KOPT-K1 (cell line): ENCODE results near the gene CREB5.

Experiments used
- H3K27ac ChIP-seq: fragments of 200-600 bp; sonication (generic); 2 replicates; pipeline ENCODE4 v1.5.1; 2016; ENCODE audit warnings: antibody characterized with exemption, mild to moderate bottlenecking, low read depth, low read length; ENCODE audit not compliant: poor library complexity, severe bottlenecking
- H3K36me3 ChIP-seq: fragments of 200-600 bp; sonication (generic); 2 replicates; pipeline ENCODE4 v1.5.1; 2017; ENCODE audit warnings: antibody characterized with exemption, mild to moderate bottlenecking, low read length, moderate library complexity; ENCODE audit not compliant: insufficient read depth
- H3K9me3 ChIP-seq: fragments of 200-600 bp; sonication (generic); 2 replicates; pipeline ENCODE4 v1.5.1; 2017; ENCODE audit warnings: antibody characterized with exemption, low read length, mild to moderate bottlenecking; ENCODE audit not compliant: insufficient read depth, poor library complexity, severe bottlenecking

The CREB5 gene

DNA sequence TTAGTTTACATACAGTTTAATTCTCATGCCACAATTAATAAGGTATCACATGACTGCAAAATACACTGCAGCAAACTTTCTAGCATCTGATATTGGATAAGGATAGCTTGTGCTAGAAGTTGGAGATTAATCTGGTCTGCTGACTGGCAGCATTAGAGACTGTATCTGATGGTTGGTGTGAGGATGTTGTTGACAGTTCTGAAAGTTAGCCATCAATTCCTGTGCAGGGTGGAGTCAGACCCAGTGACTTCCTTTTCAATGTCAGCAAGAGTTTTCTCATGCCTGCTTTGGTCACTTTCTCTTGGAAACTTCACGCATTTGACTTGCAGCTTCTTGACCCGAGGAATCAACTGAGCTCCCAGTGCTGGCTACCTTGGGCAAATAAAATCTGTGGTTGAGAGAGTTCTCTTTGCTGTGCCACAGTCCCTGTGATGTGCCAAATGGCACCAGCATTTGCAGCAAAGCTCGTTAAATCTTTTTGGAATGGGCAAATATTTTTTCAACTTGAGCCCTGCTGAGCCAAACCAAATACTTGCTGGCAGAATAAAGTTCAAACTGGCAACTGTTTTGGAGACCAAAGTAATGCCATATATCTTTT lies 312.8 kb downstream of the CREB5 start:
- Histone ChIP-seq H3K27ac (no peak overlapping the region), H3K36me3 (no peaks in the 10 kb centered on the region), H3K9me3 (no peaks in the 10 kb centered on the region)

DNA sequence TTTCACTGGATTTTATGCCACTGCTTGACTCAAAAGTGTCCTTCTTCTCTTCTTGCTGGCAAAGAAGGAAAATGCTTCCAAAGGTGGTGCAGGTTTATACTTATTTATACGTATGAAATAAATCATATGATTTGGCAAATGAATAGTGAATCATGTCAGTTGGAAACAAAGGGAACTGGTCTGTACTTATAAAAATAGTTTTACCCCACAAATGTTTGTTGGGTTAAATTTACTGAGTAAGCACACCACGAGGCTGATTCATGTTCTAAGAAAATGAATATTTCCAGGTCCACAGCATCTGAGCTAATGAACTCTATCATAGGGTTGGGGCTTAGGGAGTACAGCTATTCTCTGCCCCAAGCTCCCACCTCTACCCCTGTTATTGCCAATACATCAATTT lies 313.6 kb downstream of the CREB5 start:
- Histone ChIP-seq H3K36me3 (no peaks in the 10 kb centered on the region), H3K27ac (no peak overlapping the region), H3K9me3 (no peaks in the 10 kb centered on the region)

DNA sequence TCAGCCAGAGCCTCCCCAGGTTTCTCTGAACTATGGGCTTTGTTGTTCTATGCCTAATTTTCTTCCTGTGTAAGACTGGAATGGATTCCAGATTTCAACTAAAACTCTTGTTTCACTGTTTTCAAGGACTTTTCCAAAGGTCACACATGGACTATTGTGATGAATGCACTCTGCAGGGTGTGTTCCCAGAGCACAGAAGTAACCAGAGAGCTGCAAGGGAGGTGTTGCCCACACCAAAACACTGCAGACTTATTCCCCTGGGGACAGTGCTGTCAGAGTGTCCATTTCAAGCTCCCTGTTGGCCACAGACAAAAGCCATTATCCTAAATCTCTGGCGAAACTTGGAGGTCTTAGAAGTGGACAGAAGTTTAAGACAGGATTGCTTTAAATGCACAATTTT lies 314.2 kb downstream of the CREB5 start:
- Histone ChIP-seq H3K9me3 (no peaks in the 10 kb centered on the region), H3K36me3 (no peaks in the 10 kb centered on the region), H3K27ac (no peak overlapping the region)

DNA sequence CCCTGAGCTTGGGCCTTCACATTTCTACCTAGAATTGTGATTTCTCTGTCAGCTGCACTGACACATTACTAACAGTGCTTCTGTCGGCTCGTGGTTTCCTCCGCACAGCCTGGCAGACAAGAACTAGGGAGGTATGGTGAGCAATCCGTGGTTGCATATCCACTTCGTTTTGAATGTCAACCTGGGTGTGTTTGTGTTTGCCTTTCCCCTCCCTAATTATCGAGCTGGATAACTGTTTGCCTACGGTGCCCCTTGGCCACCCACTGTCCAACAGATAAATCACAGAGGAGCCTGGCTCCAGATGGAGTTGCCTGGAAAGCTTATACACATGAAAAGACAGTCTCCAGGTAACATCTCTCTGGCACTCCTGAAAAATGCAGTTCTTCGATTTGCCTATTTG lies 317.0 kb downstream of the CREB5 start:
- Histone ChIP-seq H3K27ac (no peak overlapping the region), H3K9me3 (no peaks in the 10 kb centered on the region), H3K36me3 (no peaks in the 10 kb centered on the region)

DNA sequence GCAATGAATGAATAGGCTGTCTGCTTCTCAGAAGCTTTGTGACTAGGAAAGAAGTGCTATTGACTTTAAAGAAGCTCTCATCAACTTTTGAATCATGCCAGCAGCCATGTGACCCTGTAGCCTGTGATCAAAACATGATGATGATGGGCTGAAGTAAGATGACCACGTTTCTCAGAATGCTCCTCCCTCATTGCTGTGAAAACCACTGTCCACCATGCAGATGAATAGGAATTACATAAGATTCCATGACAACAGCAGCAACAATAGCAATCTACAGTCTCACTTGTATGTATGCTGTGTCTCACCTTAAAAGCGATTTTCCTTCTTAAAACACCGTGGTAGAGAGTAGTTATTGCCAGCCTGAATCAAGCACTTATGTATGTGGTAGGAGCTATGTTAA lies 317.4 kb downstream of the CREB5 start:
- H3K36me3 ChIP-seq = no peaks in the 10 kb centered on the region
- H3K9me3 ChIP-seq = no peaks in the 10 kb centered on the region
- H3K27ac ChIP-seq = no peak overlapping the region

DNA sequence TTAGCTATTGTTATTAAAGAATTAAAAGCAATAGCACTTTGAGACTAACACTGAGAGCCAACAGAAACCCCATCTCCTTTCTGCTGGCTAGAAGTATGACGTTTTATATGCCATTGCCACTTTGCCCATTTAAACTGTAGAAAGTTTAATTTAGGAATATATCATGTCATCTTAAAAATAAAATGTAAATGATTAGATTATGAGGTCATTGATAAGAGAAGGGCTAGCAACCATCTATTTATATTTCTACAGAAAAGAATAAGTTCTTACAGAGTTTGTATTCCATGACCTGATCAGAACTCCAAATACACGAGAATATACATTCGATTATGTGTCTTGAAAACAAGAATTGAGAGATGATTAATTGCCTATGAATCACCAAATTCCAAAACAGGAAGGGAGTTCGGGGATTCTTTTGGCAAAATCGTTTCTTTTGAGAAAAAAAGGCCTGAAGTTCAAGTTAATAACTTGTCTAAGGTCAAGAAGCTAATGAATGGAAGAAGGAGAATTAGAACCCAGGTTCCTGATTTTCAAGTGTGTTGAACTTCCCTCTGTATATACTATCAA lies 318.9 kb downstream of the CREB5 start:
- H3K27ac ChIP-seq = no peak overlapping the region
- H3K36me3 ChIP-seq = no peaks in the 10 kb centered on the region

DNA sequence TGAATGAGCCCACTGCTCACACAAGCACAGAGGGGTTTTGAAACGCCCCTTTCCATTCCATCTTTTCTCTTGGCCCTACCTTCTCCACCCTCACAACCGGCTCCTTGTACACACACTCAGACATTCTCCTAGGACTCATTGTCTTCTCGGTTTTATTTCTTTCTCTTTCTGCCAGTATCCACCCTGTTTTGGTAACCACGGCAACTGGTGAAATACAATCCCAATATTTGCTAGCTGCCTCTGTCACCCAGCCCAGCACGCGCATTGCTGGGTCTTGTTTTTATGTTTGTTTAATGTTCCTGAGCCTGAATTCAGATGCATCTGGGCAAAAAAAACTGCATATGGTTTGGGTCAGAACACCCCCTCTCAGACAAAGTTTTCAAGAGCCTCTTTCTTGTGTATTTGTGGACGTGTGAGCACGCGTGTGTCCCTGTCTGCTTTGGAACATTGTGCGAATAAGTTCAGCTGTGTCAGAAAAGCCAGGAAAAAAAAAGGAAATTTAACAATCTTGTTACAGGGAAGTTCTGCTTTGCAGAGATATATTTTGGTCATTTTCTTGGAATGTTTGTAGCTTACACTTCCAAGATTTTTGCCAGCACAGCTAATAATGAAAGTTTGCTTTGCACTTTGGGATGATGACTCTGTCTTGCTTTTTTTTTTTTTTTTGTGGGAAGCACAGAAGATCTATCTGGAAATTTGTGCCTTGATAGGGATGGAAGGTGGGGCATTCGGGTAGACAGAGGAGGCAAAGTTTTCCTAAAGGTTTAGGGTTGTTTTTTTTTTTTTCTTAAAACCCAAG lies 320.0 kb downstream of the CREB5 start:
- Histone ChIP-seq H3K9me3 (no peaks in the 10 kb centered on the region), H3K27ac (no peak overlapping the region), H3K36me3 (no peaks in the 10 kb centered on the region)

More for the DNA sequence above, 318.9 kb downstream of the CREB5 start:
- H3K9me3 ChIP-seq = no peaks in the 10 kb centered on the region

DNA sequence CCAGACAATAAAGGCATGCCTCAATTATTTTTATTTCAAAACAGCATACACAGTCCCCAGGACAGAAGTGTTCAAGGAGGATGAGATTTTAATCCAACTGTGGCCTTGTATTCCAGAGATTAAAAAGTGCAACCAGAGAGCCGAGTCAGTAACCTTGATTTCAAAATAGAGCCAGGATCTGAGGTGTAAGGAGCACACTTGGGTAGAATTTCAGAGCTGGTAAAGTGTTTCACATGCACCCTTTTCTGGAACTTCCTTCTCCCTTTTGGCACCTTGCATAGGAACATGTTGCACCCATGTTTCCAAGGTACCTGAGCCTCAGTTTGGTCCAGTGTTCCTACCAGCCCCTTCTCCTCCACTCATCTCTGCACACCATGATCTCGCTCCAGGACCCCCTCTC lies 320.7 kb downstream of the CREB5 start:
- H3K27ac ChIP-seq = no peak overlapping the region
- no peaks in the 10 kb centered on the region for H3K36me3 ChIP-seq
- no peaks in the 10 kb centered on the region for H3K9me3 ChIP-seq

DNA sequence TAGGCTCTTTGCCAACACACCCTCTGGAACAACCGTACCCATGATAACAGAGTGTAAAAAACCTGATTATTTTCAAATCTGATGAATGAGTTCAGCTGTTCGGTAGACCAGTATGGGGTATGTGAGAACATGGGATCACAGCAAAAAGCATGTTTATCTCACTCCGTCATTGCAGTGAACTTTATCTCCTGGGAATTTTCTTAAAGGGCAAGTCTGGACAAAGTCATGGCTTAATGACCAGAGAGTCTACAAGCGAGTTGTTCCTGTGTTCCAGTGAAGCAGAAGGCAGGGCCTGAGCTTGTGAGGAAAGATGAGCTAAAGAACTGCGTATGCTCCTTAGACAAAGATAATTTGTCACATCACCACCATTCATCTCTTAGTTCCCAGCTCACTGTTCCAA lies 326.1 kb downstream of the CREB5 start:
- Histone ChIP-seq H3K9me3 (no peaks in the 10 kb centered on the region), H3K27ac (no peak overlapping the region), H3K36me3 (no peaks in the 10 kb centered on the region)

DNA sequence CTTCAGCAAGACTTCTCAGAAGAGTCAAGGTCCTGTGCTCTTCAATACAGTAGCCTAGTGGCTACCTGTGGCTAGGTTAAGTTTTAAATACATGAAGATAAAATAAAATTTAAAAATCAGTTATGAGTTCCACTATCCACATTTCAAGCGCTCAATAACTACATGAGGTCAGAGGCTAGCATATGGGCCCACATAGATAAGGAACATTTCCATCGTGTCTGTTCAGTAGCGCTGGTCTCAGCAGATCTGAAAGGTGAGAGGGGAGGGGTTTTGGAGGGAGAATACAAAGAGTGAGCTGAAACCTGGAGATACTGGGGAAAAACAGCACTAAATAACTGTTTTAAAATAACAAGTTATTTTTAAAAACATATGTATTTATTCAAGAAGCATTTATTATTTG lies 326.8 kb downstream of the CREB5 start:
- no peak overlapping the region for H3K27ac ChIP-seq
- H3K9me3 ChIP-seq = no peaks in the 10 kb centered on the region
- H3K36me3 ChIP-seq = no peaks in the 10 kb centered on the region

DNA sequence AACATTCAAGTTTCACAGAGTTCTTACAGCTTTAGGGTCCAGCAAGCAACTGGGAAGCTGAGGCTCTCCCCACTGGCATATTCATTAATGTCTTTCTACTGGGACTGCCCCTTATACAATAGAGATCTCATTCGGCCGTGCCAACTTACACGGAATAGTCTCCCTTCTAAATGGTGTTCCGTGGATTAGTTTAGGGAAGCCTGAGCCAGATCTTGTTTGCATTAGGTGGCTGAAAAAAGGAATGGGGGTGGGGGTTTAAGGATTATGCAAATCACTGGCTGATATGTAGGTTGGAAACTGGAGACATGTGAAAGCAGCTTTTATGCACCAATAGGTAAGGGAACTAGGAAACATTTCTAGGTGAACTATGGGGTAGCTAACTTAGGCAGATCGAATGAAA lies 327.5 kb downstream of the CREB5 start:
- H3K9me3 ChIP-seq = no peaks in the 10 kb centered on the region
- H3K27ac ChIP-seq = no peak overlapping the region
- no peaks in the 10 kb centered on the region for H3K36me3 ChIP-seq

DNA sequence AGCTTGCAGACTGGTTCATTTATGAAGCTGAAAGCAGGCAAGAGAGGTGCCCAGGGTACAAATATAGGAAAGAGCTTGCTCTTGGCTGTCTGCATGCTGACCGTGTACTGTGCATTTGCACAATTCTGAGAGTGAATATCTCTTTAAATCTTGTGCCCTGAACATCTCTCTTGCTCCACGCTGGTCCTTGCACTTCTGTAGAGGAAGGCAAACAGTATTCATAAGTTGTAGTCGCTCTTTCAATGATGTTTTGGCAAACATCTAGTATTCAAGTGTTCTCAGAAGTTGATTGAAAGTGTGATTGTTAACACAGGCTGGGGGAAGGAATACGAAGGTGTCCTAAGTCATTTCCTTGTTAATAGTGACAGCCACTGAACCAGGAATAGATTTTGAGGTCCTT lies 332.6 kb downstream of the CREB5 start:
- H3K36me3 ChIP-seq = no peaks in the 10 kb centered on the region
- no peak overlapping the region for H3K27ac ChIP-seq
- no peaks in the 10 kb centered on the region for H3K9me3 ChIP-seq

DNA sequence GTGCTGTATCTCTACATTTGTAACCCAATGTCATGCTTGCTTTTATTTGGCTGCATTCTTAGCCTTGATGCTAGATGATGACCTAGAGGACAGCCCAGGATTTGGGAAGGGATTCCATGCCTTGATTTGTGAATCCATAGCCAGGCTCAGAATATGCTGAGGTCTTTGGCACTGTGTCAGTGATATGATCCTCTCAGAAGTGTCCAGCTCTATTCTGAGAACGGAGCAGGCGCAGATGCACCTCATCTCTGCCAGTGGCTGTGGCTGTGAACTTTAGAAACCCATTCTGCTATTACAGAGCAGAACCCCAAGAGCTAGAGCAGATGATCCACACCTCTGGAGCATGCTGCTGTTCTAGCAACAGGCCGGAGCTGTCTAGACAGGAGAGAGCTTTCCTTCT lies 333.0 kb downstream of the CREB5 start:
- Histone ChIP-seq H3K36me3 (no peaks in the 10 kb centered on the region), H3K9me3 (no peaks in the 10 kb centered on the region), H3K27ac (no peak overlapping the region)

DNA sequence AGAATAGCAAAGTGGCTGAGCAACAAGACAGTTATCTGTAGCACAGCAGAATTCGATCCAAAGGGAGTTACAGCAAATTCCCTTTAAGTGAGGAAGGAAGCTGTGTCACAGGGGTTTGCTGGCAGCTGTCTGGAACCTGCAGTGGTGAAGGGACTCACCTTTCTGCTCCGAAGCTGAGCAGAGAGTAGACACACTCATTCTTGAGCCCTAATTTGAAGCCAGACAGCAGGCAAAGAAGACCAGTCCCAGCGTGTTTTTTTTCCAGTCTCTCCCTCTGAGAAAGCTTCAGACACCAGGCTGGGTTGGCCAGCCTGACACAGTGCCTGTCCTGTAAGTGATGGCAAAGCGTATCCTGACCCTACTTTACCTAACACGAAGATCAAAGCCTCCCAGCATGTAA lies 335.1 kb downstream of the CREB5 start:
- Histone ChIP-seq H3K36me3 (no peaks in the 10 kb centered on the region), H3K27ac (no peak overlapping the region)

DNA sequence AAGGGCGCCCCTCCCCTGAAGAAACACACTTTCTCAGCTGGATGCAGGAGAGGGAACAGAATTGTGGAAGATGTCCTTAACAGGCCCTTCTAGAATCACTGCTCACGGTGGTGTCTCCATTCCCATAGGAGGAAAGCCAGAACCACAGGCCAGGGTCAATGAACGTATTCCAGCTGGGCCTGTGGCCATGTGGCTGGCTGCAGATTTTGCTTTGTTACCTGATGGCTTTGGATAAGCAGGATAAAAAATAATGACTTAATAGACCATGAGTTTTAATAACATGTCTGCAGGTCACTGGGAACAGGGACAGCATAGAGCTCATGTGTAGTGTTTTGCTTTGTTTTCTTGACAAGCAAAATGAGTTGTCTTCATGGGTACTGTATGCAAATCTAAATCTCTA lies 335.5 kb downstream of the CREB5 start:
- Histone ChIP-seq H3K27ac (no peak overlapping the region), H3K9me3 (no peaks in the 10 kb centered on the region), H3K36me3 (no peaks in the 10 kb centered on the region)

More for the DNA sequence above, 335.1 kb downstream of the CREB5 start:
- no peaks in the 10 kb centered on the region for H3K9me3 ChIP-seq

DNA sequence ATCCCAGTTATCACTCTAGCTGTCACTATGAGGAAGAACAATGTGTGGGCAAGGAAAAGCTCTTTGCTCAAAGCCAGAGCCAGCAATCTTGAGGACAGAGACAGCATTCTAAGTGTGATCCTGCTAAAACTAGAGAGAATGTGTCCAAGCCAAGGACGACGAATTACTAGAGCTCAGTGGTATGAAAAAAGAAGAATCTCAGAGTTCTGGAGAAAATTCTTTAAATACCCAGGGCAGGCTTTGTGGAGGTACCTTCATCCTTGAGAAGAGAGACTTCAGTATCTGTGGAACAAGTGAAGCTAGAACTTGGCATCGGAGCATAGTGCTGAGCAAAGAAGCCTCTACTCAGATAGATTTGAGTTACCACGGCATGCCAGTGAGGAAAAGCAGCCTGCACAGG lies 336.0 kb downstream of the CREB5 start:
- Histone ChIP-seq H3K9me3 (no peaks in the 10 kb centered on the region), H3K36me3 (no peaks in the 10 kb centered on the region), H3K27ac (no peak overlapping the region)
